WTC11 (cell line): ENCODE measurements around the gene TRIM66. TPM values are rescaled to one million over a fixed set of nuclear protein-coding genes. Genes with fewer than 3 reads are reported as not detected.

ENCODE experiments used
- ATAC-seq: fragments of 200-7000 bp; cut with Tn5 transposase; 2 replicates; pipeline ENCODE4 v1.10.0; 2021; ENCODE audit warnings: mild to moderate bottlenecking, moderate library complexity
- CTCF ChIA-PET: fragments of 300-600 bp; sonication (Branson Sonifier 250); formaldehyde crosslinking; loops from one replicate; lab custom pipeline; 2021; ENCODE audit warnings: antibody characterized with exemption; lab: Charles Lee
- POLR2A ChIA-PET: fragments of 350-600 bp; sonication (Branson Sonifier 250); formaldehyde crosslinking; loops from one replicate; lab custom pipeline; 2021; ENCODE audit warnings: antibody characterized with exemption; lab: Charles Lee
- DNase-seq: peaks from one replicate; pipeline ENCODE4 v3.0.0; 2021; ENCODE audit warnings: low spot score
- H3K27ac Mint-ChIP-seq: 2 replicates; pipeline ENCODE4 v1.8.0; 2021; ENCODE audit warnings: mixed read lengths
- H3K27me3 Mint-ChIP-seq: 2 replicates; pipeline ENCODE4 v1.8.0; 2021; ENCODE audit warnings: low read depth, mild to moderate bottlenecking, moderate library complexity, mixed read lengths
- H3K36me3 Mint-ChIP-seq: 2 replicates; pipeline ENCODE4 v1.8.0; 2021; ENCODE audit warnings: mixed read lengths
- H3K4me1 Mint-ChIP-seq: 2 replicates; pipeline ENCODE4 v1.8.0; 2022; ENCODE audit warnings: mixed read lengths
- H3K4me3 Mint-ChIP-seq: 2 replicates; pipeline ENCODE4 v1.8.0; 2021; ENCODE audit warnings: mild to moderate bottlenecking, moderate library complexity, mixed read lengths
- H3K9me3 Mint-ChIP-seq: 2 replicates; pipeline ENCODE4 v1.8.0; 2021; ENCODE audit warnings: mixed read lengths
- ATF2 ChIP-seq: sonication (generic); formaldehyde crosslinking; IDR thresholded peaks from 2 replicates; pipeline ENCODE4 v1.8.1; 2022; ENCODE audit warnings: low read depth, missing genetic modification reagents, borderline replicate concordance
- CBFB ChIP-seq: sonication (generic); formaldehyde crosslinking; IDR thresholded peaks from 2 replicates; pipeline ENCODE4 v1.8.1; 2022; ENCODE audit warnings: mild to moderate bottlenecking, low read depth, missing genetic modification reagents
- ESRRA ChIP-seq: sonication (generic); formaldehyde crosslinking; IDR thresholded peaks from 2 replicates; pipeline ENCODE4 v1.8.1; 2022; ENCODE audit warnings: mild to moderate bottlenecking, missing genetic modification reagents, borderline replicate concordance
- GTF2I ChIP-seq: fragments of 250-450 bp; sonication (Bioruptor Pico); conservative IDR thresholded peaks from 2 replicates; pipeline ENCODE4 v1.4.0; 2021; ENCODE audit warnings: mild to moderate bottlenecking
- HMGA2 ChIP-seq: fragments of 250-450 bp; sonication (Bioruptor Pico); IDR thresholded peaks from 2 replicates; pipeline ENCODE4 v1.4.0; 2021; ENCODE audit warnings: mild to moderate bottlenecking, moderate library complexity
- KAT7 ChIP-seq: sonication (generic); formaldehyde crosslinking; IDR thresholded peaks from 2 replicates; pipeline ENCODE4 v1.8.1; 2023; ENCODE audit warnings: missing genetic modification reagents, mild to moderate bottlenecking, borderline replicate concordance
- NR2C2 ChIP-seq: sonication (generic); formaldehyde crosslinking; IDR thresholded peaks from 2 replicates; pipeline ENCODE4 v1.8.0; 2022; ENCODE audit warnings: mild to moderate bottlenecking, missing genetic modification reagents
- SMAD4 ChIP-seq: sonication (generic); formaldehyde crosslinking; IDR thresholded peaks from 2 replicates; pipeline ENCODE4 v1.8.0; 2022; ENCODE audit warnings: mild to moderate bottlenecking, missing genetic modification reagents
- SOX15 ChIP-seq: fragments of 250-450 bp; sonication (Bioruptor Pico); IDR thresholded peaks from 2 replicates; pipeline ENCODE4 v1.9.0; 2021; ENCODE audit warnings: mild to moderate bottlenecking
- ZNF121 ChIP-seq: sonication (generic); formaldehyde crosslinking; IDR thresholded peaks from 2 replicates; pipeline ENCODE4 v1.8.0; 2023; ENCODE audit warnings: missing genetic modification reagents
- ZNF138 ChIP-seq: sonication (generic); formaldehyde crosslinking; conservative IDR thresholded peaks from 2 replicates; pipeline ENCODE4 v1.8.1; 2022; ENCODE audit warnings: mild to moderate bottlenecking, moderate library complexity, missing genetic modification reagents
- ZNF232 ChIP-seq: sonication (generic); formaldehyde crosslinking; IDR thresholded peaks from 2 replicates; pipeline ENCODE4 v1.8.0; 2022; ENCODE audit warnings: mild to moderate bottlenecking, missing genetic modification reagents
- ZNF317 ChIP-seq: sonication (generic); formaldehyde crosslinking; IDR thresholded peaks from 2 replicates; pipeline ENCODE4 v1.8.1; 2023; ENCODE audit warnings: low read depth, mild to moderate bottlenecking, moderate library complexity, missing genetic modification reagents, borderline replicate concordance
- ZSCAN18 ChIP-seq: fragments of 250-450 bp; sonication (Bioruptor Pico); IDR thresholded peaks from 2 replicates; pipeline ENCODE4 v2.1.2; 2022; ENCODE audit warnings: mild to moderate bottlenecking, moderate library complexity
- total RNA-seq: library from RNA; stranded (reverse); gene quantifications from 3 replicates; pipeline ENCODE4 v1.2.3, GENCODE V29; 2021
- TF ChIP-seq, protein P1 (sequence below): sonication (generic); formaldehyde crosslinking; IDR thresholded peaks from 2 replicates; pipeline ENCODE4 v1.8.1; 2023; ENCODE audit warnings: mild to moderate bottlenecking, missing genetic modification reagents, moderate library complexity
- TF ChIP-seq, protein P2 (sequence below): sonication (generic); formaldehyde crosslinking; IDR thresholded peaks from 2 replicates; pipeline ENCODE4 v1.8.0; 2022; ENCODE audit warnings: mild to moderate bottlenecking, missing genetic modification reagents

TRIM66 gene
- total RNA-seq, 1 experiment from 2014 or later: 5.6 TPM

GRCh38 chr11:8649361-8649760 lies 33.1 kb downstream of the TRIM66 start:
- H3K27ac Mint-ChIP-seq: no peak overlapping the region
- DNase-seq (no peak), ATAC-seq (no peak)
- no peak for TF ChIP-seq KAT7 (CRISPR knock-in tag)
- no peak for TF ChIP-seq ATF2
- no peak for TF ChIP-seq ZNF232 (CRISPR knock-in tag)
- TF ChIP-seq, protein P1, sequence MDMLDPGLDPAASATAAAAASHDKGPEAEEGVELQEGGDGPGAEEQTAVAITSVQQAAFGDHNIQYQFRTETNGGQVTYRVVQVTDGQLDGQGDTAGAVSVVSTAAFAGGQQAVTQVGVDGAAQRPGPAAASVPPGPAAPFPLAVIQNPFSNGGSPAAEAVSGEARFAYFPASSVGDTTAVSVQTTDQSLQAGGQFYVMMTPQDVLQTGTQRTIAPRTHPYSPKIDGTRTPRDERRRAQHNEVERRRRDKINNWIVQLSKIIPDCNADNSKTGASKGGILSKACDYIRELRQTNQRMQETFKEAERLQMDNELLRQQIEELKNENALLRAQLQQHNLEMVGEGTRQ (CRISPR knock-in tag): no peak
- TF ChIP-seq SMAD4 (CRISPR knock-in tag): no peak
- TF ChIP-seq ESRRA: no peak
- no peak for TF ChIP-seq GTF2I (CRISPR knock-in tag)
- TF ChIP-seq ZNF121 (CRISPR knock-in tag): no peak
- TF ChIP-seq SOX15 (CRISPR knock-in tag): no peak
- TF ChIP-seq, protein P2, sequence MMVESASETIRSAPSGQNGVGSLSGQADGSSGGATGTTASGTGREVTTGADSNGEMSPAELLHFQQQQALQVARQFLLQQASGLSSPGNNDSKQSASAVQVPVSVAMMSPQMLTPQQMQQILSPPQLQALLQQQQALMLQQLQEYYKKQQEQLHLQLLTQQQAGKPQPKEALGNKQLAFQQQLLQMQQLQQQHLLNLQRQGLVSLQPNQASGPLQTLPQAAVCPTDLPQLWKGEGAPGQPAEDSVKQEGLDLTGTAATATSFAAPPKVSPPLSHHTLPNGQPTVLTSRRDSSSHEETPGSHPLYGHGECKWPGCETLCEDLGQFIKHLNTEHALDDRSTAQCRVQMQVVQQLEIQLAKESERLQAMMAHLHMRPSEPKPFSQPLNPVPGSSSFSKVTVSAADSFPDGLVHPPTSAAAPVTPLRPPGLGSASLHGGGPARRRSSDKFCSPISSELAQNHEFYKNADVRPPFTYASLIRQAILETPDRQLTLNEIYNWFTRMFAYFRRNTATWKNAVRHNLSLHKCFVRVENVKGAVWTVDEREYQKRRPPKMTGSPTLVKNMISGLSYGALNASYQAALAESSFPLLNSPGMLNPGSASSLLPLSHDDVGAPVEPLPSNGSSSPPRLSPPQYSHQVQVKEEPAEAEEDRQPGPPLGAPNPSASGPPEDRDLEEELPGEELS (CRISPR knock-in tag): no peak
- no peaks in the 10 kb centered on the region for H3K36me3 Mint-ChIP-seq
- H3K4me3 Mint-ChIP-seq: no peak overlapping the region
- H3K4me1 Mint-ChIP-seq: no peaks in the 10 kb centered on the region
- ChIA-PET CTCF (interaction anchor here (0.6 to 1.0 kb wide), 2 partner anchors 19 to 32 kb away, joined by 3 read pairs; no protein-coding TSS in a partner anchor), POLR2A (no interaction called here)
- no peaks in the 10 kb centered on the region for H3K27me3 Mint-ChIP-seq
- no peaks in the 10 kb centered on the region for H3K9me3 Mint-ChIP-seq

- H3K27me3 Mint-ChIP-seq: no peaks in the 10 kb centered on the region
- H3K36me3 Mint-ChIP-seq: no peaks in the 10 kb centered on the region
Observed at GRCh38 chr11:8646873-8647272, 35.6 kb downstream of the TRIM66 start.

GRCh38 chr11:8642196-8642841 lies 40.1 kb downstream of the TRIM66 start:
- H3K4me3 Mint-ChIP-seq: no peak overlapping the region
- POLR2A ChIA-PET: no interaction called here
- no peak overlapping the region for H3K27ac Mint-ChIP-seq
- H3K36me3 Mint-ChIP-seq: 0 out of 2 replicates have a peak, but pooled peaks cover 5% of the 10 kb centered on the region
- H3K4me1 Mint-ChIP-seq: peaks cover 28% of the 10 kb centered on the region
- no peaks in the 10 kb centered on the region for H3K27me3 Mint-ChIP-seq
- H3K9me3 Mint-ChIP-seq: no peaks in the 10 kb centered on the region
- ATAC-seq: no peak
- TF ChIP-seq ZNF138 (CRISPR knock-in tag): no peak
- TF ChIP-seq CBFB (CRISPR knock-in tag): no peak
- TF ChIP-seq NR2C2: no peak
- CTCF ChIA-PET: no interaction called here
- no peak for DNase-seq

More at GRCh38 chr11:8646873-8647272, 35.6 kb downstream of the TRIM66 start:
- Mint-ChIP-seq H3K4me3 (no peak overlapping the region), H3K27ac (no peak overlapping the region), H3K9me3 (no peaks in the 10 kb centered on the region), H3K4me1 (peaks cover 6% of the 10 kb centered on the region)
- CTCF ChIA-PET: interaction anchor here (0.8 kb wide), 1 partner anchor 282 kb away, joined by 6 read pairs; no protein-coding TSS in a partner anchor
- TF ChIP-seq HMGA2 (CRISPR knock-in tag) (peak; percentile 97), ZNF317 (no peak), ZSCAN18 (CRISPR knock-in tag) (no peak)
- DNase-seq: no peak
- no peak for ATAC-seq
- POLR2A ChIA-PET: no interaction called here
